Stromal cell of bone marrow (primary cell): ENCODE data around the gene BRCA2.

Experiments used
- DNase-seq: peaks from one replicate; pipeline ENCODE4 v3.0.0-alpha.2; 2012; ENCODE audit warnings: low read depth

BRCA2 gene

DNA sequence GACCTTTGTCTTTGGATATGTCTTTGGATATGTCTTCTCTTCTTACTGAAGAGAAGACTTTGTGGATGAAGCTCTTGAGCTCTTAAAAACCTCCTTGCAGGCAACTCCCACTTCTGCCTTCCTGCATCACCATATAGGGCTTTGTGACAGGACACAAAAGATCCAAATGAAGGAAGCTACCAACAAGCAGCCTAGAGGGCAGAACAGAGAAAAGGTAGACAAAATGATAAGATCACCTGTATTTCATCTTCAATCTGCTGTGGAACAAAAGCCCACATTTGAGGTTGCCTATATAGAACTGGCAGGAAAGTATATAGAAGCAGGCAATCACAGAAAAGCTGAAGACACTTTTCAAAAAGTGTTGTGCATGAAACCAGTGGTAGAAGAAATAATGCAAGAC is 70.1 kb downstream of the BRCA2 start:
- no peak for DNase-seq

DNA sequence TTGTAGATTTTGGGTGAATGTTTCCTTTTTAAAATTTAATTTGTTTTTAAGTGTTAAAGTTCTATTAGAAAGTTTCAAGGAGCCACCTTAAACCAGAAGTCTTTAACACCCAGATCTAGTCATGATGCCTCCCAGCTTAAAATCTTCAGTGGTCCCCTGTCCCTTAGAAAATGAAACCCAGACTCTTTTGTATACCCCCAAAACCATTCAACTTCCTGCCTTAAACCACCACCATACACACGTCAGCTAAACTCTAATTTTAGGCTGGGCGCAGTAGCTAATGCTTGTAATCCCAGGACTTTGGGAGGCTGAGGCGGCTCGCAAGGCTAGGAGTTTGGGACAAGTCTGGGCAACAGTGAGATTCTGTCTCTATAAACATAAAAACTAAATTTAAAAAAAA is 74.7 kb downstream of the BRCA2 start:
- DNase-seq, result no peak

DNA sequence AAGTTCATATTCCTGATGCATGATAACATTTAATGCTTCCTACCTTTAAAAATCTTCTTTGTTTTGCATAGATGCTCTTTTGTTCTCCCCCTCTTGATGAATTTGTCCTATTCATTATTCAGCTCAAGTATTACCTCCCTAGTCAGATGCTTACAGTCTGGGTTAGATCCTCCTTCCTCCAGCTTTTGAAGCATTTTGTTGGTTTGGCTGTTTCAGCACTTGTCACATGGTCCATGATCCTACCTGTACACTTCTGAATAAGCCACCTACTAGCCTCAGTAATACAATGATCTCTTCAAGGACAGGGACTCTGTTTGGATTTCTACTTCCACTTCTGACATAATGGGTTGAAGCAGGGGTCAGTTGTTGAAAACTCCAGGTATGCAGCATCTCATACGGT is 75.2 kb downstream of the BRCA2 start:
- no peak for DNase-seq

DNA sequence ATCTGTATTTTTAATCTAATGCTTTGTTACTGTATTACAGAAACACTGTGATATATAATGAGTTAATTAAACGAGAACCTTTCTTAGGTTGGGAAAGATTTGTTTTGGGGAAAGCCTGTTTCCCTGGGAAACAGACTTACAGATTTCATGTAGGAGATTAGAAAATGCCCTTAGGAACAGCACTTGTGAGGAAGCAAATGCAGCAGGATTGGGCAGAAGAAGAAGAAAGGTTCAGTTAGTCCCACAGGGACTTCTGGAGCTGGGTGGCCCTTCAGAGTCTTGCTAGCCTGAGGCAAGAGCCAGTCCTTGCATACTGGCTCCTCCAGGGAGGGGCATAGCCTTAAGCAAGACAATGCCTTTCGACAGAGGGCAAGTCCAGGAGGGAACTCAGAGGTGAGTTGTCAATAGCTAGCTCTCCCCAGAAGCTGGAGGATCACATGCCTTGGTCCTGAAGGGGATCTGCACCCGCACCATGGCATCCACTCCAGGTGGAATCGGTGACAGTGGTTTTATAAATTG is 75.9 kb downstream of the BRCA2 start:
- no peak for DNase-seq

DNA sequence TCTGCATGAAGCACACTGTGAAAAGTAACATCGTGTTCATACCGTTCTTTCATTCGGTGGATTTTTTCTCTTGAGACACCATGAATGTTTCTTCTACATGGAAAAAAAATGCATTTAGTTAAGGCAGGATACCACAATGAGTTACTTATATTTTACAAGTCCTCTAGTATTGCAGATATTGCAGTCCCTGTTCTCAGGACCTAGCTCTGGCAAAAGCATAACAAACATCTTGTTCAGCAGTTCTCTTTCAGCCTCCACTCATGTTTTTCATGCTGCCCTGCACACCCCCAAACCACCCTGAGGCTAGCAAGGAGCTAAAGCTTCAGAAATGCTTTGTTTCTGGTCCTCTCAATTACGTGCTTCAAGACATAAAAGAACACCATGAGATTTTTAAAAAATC is 87.8 kb downstream of the BRCA2 start:
- no peak for DNase-seq

DNA sequence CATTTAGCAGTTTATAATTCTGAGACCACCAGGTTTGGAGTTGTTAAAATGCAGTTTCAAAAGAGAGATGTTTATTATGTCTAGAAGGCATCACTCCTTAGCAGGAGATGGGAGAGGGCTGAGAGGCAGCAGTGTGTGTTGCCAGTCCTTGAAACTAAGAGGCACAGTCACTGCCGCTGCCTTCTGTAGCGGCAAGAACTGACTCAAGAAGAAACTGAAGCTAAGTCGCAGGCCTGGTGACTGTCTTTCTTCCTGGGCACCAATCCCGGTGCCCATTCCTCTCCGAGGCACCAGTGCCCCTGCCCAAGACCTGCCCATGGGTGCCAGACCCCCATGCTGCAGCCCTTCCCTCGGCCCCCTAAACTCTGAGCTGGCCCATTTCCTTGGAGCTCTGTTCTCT is 92.5 kb downstream of the BRCA2 start:
- DNase-seq, result no peak

DNA sequence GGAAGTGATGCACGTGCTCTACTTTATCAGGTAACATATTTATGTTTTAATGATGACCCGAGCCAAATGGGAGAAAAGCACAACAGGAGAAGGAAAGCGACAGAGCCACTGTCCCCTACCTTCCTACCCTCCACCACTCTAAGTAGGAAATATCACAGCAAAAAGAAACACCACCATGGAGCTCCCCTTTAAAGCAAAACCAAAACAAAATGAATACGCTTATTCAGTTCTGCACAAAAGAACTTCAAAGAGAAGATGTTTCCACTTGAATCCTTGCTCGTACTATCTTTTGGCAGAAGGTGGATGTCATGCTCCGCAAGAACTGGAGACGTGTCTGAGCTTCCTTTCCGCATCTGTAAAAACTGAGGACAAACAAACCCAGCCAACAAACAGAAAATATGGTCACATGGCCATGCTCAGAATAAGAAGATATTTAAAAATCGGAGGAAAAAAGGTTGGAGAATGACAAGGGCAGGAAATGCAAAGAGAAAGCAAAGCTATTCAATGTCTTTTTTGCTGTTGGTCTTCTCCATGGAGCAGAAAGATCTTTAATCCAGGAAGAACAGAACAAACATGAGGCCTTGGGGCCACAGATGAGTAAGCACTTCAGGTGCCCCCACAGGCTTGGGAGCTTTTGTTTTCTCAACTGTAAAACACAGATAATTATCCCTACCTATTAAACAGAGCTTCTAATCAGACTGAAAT is 93.1 kb downstream of the BRCA2 start:
- no peak for DNase-seq

DNA sequence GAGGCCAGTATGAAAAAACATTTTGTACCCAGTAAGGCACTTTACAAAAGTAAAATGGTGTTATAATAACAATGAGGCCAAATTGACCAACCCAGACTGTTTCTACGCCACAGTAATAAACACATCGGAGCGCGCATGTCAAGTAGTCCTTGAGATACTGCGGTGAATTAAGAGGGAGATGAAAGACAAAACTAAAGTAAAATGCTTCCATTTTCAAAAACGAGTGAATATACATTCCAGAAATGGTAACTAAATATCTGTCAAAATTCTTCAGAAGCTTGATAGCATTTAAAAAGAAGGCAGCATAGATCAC is 93.6 kb downstream of the BRCA2 start:
- DNase-seq, result no peak

DNA sequence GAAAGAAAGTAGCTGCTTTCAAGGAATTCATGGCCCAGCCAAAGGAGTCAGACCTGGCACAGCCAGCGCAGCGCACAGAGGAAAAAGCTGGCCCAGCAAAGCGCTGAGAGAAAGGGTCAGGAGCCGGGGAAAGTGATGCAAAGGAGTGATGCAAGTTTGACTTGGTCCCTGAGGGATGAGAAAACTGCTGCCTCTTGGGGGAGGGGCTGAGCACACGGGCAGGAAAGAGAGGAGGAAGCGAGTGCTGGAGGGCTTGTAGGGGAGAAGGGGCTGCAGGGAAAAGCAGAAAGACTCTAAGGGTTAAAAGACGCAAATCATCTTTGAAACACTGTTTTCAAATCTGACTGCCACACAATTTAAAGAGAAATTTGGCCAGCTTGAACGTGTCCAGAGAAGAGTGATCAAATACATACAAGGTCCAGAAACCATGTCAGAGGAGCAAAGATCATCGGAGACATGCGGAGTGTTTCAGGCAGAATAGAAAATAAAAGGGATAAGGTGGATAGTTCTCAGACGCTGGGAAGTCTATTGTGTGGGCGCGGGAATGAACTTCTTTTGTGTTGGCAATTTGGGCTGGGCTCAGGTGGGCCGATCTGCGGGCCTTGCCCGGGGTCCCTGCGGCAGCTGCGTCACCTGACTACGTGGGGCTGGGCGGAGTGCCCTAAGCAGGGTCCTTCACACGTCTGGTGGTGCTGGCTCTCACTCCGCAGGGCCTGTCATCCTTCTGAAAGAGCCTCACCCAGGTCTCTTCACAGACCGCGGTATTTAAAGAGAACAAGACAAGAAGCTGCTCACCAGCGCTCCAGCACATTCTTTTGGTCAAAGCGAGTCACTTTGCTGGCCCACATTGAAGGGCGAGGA is 94.5 kb downstream of the BRCA2 start:
- peak; percentile 64 for DNase-seq

DNA sequence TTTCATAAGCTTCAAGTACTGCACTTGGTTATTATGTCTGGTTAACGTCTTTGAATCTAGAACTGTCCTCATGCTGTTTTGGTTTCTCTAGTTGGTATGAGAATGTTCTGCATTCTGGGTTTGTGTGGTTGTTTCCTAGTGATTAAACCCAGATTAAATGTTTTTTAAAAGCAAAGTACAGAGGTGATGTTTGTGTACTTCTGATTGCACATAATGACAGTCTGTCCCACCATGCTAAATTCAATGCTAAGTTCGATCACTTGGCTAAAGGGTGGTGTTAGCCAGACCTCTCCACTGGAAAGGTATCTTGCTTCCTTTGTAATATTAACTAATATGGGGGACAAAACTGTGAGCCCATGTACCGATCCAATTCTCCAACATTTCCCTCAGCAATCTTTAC is 98.0 kb downstream of the BRCA2 start:
- no peak for DNase-seq

DNA sequence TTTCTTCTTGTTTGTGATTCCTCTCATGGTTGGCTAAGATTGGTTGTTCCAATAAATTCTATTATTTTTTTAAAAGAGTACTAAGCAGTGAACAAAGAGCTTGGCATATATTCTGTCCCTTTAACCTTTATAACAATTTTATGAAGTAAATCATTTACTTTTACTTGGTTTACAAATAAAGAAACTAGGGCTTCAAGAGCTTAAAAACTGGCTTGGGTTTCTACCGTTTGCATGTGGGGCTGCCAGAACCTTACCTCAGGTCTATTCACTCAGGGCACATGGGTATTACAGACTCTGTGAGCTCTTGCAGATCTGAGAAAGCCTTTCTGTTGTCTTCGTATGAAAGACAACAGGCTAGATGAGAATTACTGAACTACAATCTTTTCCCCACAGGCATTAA is 99.3 kb downstream of the BRCA2 start:
- DNase-seq, result no peak

DNA sequence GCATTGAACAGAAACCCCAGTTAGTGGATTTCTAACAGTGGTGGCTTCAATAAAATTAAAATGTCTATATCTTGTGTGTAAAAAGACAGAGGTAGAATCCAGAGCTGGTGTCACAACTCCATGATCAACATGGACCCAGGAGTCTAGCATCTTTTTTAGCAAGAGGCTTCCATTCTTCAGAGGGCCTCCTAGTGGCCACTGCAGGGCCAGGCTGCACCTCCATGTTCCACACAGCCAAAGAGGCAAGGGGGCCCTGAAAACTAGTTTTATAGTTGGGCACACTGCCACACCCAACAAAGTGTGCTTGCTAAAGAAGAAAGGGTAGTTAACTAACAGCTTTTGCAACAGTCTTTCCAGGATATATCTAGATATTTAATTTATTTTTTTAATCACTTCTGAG is 99.7 kb downstream of the BRCA2 start:
- DNase-seq, result no peak

DNA sequence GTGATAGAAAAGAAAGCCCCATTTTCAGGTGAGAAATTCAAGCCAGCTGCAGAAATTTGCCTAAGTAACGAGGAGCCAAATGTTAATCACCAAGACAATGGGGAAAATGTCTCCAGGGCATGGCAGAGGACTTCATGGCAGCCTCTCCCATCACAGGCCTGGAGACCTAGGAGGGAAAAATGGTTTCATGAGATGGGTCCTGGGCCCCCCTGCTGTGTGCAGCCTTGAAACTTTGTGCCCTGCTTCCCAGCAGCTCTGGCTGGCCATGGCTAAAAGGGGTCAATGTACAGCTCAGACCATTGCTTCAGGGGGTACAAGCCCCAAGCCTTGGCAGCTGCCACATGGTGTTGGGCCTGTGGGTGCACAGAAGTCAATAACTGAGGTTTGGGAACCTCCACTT is 102.7 kb downstream of the BRCA2 start:
- no peak for DNase-seq

DNA sequence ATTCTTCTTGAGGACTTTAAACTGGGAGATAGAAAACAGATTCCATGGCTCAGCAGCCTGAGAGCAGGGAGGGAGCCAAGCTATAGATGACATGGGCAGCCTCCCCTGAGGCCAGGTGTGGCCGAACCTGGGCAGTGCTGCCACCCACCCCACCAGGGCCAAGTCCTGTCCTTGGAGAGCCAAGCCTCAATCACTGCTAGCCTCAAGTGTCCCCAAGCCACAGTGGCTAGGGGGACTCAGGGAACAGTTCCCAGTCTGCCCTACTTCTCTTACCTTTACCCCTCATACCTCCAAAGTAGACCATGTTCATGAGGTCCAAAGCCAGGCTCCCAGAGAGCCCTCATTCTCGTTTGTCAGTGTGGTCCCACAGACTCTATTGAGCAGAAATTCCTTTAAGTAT is 104.6 kb downstream of the BRCA2 start:
- DNase-seq, result no peak

DNA sequence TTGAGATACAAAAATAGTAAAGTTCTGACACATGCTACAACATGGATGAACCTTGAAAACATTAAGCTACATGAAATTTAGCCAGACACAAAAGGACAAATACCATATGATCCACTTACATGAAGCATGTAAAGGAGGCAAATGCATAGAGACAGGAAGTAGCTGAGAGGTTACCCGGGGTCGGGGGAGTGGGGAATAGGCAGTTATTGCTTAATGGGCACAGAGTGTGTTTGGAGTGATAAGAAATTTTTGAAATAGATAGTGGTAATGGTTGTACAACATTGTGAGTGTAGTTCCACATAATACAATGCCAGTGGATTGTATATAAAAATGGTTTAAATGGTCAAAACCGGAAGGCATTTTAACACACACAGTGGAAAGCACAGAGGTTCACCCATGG is 108.3 kb downstream of the BRCA2 start:
- DNase-seq, result no peak

DNA sequence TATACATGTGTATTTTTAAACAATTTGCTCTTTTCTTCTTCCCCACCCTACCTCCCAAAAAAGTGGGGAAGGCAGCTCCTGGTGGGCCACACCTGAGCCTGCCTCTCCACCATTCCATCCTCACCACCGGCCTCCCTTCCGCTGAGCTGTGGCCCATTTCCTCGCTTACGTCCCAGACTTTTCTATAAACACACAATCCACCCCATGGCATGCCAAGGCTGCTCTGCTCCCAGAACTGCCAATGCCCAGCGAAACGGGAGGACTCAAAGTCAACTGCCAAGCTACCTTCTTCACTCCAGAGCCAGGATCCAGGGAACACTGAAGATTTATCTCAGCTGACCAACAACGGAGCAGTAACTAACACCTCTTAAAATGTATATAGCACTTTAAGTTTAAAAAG is 109.8 kb downstream of the BRCA2 start:
- no peak for DNase-seq

DNA sequence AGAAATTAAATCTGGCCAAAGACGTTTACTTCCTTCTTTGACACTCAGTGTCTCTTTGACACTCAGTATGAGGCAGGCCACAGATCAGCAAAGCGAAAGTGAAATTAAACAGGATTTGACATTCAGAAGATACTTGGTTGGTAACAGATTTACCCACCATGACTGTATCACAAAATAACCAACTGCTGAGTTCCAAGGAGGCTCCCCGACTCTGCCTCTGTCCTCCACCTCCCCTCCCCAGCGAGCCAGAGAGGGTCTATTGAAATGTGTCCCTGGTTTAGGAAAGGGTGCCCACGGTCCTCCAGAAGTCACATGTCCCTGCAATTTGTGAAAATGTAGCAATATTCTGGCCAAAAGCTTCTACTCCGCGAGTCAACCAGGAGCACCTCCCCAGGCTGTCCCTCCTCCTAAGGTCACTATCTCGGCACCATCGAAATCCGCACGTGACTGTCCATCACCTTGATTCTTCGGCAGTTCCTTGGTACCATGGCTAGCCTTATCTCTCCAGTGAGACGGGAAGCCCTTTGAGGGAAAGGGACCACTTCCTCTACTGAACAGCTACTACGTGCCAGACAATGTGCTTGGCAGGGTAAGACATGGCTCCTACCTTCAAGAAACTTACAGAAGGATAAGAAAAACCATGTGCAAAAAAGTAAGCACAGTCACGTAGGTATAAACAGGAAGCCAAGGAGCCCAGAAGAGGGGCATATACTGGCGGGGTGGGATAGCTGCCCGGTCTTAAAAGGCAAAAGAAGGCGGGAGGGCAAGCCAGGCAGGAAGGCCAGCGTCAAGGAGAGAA is 111.1 kb downstream of the BRCA2 start:
- DNase-seq, result no peak

DNA sequence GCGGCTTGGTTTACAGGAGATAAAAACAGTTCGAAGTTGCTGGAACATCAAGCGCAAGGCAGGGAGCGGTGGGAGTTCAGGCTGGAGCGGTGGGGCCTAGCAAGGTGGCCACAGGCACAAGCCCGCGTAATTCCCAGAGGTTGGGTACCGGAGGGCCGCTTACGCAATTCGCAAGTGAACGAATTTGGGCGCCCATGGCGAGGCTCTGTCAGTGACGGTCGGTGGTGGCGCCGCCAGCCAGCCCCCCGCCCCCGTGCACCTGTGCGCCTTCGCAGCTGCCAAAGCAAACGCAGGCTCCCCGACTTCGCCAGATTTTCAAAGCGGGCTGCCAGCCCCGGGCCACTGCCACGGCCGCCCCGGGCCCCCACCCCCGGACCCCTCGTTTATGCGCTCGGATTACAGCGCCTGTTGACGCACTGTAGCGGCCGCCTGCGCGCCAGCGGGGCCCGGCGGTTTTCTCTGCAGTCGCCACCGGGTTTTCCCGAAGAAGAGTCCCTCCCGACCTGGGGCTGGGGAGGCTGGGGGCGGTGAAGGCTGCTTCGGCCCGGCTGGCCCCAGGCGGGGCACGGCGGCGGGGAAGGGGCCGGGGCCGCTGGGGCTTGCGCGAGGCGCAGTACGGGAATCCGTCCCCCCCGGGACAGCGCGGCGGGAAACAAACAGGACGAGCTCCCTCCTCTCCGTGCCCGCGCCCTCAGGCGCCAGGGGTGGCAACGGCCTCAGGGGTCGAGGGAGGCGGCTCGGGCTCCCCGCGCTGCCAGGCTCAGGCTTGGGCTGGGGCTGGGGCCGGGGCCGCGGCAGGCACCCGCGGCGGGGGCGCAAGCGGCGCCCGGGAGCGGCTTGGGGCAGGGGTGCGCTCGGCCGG is 111.9 kb downstream of the BRCA2 start:
- no peak for DNase-seq

DNA sequence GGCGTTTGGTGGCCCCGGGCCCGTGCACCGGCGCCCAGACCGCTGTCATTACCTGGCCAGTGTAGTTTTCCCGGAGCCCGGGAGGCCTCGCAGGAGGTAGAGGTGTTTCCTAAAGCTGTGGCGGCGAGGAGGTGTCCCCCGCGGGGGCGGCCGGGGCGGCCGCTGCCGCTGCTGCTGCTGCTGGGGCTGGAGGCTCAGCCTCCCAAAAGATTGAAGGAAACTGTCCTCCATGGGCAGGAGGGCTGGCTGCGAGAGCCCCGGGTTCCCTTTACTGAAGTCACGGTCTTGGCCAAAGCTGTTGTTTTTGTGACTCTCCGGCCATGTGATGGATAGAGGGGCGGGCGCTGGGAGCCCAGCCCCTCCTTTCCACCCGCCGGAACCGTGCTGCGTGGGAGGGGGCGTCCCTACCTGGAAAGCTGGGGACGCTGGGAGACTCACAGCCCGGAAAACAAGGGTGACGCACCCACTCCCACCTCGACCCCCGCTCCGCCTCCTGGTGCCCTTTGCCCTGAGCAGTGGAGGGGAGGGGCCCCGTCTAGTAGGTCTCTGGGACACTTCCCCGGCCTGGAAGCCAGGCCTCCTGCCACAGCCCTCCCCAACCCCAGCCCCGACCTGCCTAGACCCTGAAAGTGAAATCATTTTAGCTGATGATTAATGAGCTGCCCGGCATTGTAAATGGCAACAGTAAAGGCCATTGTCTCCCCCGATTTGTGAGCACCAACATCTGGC is 112.7 kb downstream of the BRCA2 start, which contains the start of gene N4BP2L1:
TSS of gene N4BP2L1 (minus strand) at position 279 of the 729 bp plus-strand sequence. CDS start at position 231, 48 bp downstream.
- peak; percentile 43 for DNase-seq

DNA sequence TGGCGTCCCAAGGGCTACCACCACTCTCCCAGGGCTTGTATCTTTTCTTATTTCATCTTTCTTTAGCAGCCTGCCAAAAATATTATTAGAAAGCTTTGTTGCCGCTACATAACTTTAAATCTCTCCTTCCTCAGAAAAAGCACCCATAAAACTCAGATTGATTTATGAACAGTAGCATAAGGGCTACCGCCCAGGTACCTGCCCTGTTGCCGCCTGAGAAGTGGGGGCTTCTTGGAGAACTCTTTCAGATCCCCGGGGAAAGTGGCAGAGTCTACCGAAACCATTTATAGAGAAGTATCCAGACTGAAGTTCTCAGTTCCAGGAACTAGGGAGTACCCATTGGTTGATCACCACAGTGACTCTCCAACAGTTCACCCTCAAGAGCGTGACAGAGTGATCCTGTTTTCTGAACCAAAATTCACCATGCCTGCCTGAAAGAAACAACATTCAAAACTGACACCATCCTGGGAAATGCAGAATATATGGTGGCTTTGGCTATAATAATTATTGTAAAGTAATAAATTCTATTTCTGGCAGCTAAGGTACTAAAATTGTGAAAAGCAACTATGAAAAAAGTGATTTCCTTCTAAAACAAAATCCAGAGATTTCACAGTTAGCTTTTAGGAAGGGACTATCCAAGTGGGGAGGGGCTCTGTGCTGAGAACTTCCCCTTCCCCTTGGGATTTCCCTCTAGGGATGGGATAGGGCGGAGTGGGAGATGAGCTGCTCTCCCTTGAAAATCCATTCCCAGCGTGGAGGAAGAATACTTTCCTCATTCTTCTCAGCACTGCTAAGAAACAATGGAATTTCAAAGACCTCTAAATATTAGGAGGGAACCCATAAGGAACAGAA is 113.5 kb downstream of the BRCA2 start:
- DNase-seq, result no peak
